K562 (cell line): ENCODE data around the gene C7orf25. TPM values are rescaled to one million over a fixed set of nuclear protein-coding genes. Genes with fewer than 3 reads are reported as not detected.

Source experiments
- CHCHD3 ChIP-seq: fragments of 250-450 bp; sonication (Bioruptor Pico); IDR thresholded peaks from 2 replicates; pipeline ENCODE4 v2.1.2; 2022; ENCODE audit warnings: mild to moderate bottlenecking
- CXXC5 ChIP-seq: fragments of 250-450 bp; sonication (Bioruptor Pico); IDR thresholded peaks from 2 replicates; pipeline ENCODE4 v1.8.0; 2022; ENCODE audit warnings: inconsistent platforms, mild to moderate bottlenecking, moderate library complexity
- EWSR1 ChIP-seq: fragments of 450-650 bp; IDR thresholded peaks from 2 replicates; pipeline ENCODE4 v1.6.1; 2018; ENCODE audit warnings: borderline replicate concordance, mild to moderate bottlenecking, low read depth, moderate library complexity; ENCODE audit not compliant: partially characterized antibody
- HDAC2 ChIP-seq: fragments of 450-650 bp; IDR thresholded peaks from 2 replicates; pipeline ENCODE4 v1.6.1; 2016; ENCODE audit warnings: mild to moderate bottlenecking
- MCM5 ChIP-seq: fragments of 450-650 bp; IDR thresholded peaks from 2 replicates; pipeline ENCODE4 v1.6.1; 2016; ENCODE audit warnings: low read depth
- NUFIP1 ChIP-seq: fragments of 450-650 bp; IDR thresholded peaks from 2 replicates; pipeline ENCODE4 v1.6.1; 2018; ENCODE audit not compliant: partially characterized antibody
- RFX1 ChIP-seq: fragments of 450-650 bp; IDR thresholded peaks from 2 replicates; pipeline ENCODE4 v1.6.1; 2016; ENCODE audit warnings: mild to moderate bottlenecking, moderate library complexity
- STAG1 ChIP-seq: sonication (generic); formaldehyde crosslinking; IDR thresholded peaks from 2 replicates; pipeline ENCODE4 v1.5.0; 2020; ENCODE audit warnings: missing genetic modification reagents, borderline replicate concordance
- TCF7L2 ChIP-seq: fragments of 150-350 bp; IDR thresholded peaks from 2 replicates; pipeline ENCODE4 v1.6.1; 2016; ENCODE audit warnings: low read depth, mild to moderate bottlenecking, low read length, moderate library complexity
- ZNF124 ChIP-seq: sonication (generic); formaldehyde crosslinking; IDR thresholded peaks from 2 replicates; pipeline ENCODE4 v1.8.1; 2022; ENCODE audit warnings: missing genetic modification reagents
- ZNF217 ChIP-seq: sonication (generic); formaldehyde crosslinking; IDR thresholded peaks from 2 replicates; pipeline ENCODE4 v1.8.0; 2022; ENCODE audit warnings: mild to moderate bottlenecking, missing genetic modification reagents
- ZNF507 ChIP-seq: conservative IDR thresholded peaks from 2 replicates; pipeline ENCODE4 v1.6.1; 2017; ENCODE audit warnings: missing genetic modification characterization, missing compliant biosample characterization
- polyA plus RNA-seq, 8 experiments: library from polyadenylated mRNA; depleted of rRNA in 4 of 8; stranded (reverse) in 5 of 8; unstranded in 3 of 8; fragments of >200 nt; fragmentation: Nextera tagmentation in 2 of 8; fragmentation: Illumina TruSeq in 1 of 8; extraction: Ambion mirVana in 2 of 8; extraction: Trizol in 1 of 8; gene quantifications; 2 replicates each; pipeline versions ENCODE4 v1.2.1 to v1.2.3, GENCODE V29; 2011 to 2014; ENCODE audit warnings: inconsistent platforms in 1 of 8, missing spikeins in 1 of 8
- total RNA-seq, 7 experiments: library from RNA; depleted of rRNA in 6 of 7; stranded (reverse); fragments of >200 nt in 6 of 7; fragmentation: Illumina TruSeq in 2 of 7; extraction: Trizol in 2 of 7; gene quantifications; 2 replicates each; pipeline versions ENCODE4 v1.2.1 to v1.2.3, GENCODE V29; 2011 to 2021; ENCODE audit warnings: low replicate concordance in 1 of 7
- TF ChIP-seq, protein P1 (sequence below): fragments of 450-650 bp; IDR thresholded peaks from 2 replicates; pipeline ENCODE4 v1.6.1; 2016; ENCODE audit warnings: low read depth
- TF ChIP-seq, protein P2 (sequence below), 2 experiments: fragments of 450-650 bp in 1 of 2; sonication (generic) in 1 of 2; formaldehyde crosslinking; conservative IDR thresholded peaks; 2 replicates each; pipeline versions ENCODE4 v1.4.0 to v1.8.1; 2020 to 2022; ENCODE audit warnings: mild to moderate bottlenecking in 1 of 2, missing genetic modification reagents in 1 of 2
- TF ChIP-seq, protein P3 (sequence below): fragments of 450-650 bp; conservative IDR thresholded peaks from 2 replicates; pipeline ENCODE4 v1.6.1; 2016; ENCODE audit warnings: missing genetic modification characterization, low read depth, mild to moderate bottlenecking, control low read depth, missing compliant biosample characterization
- TF ChIP-seq, protein P4 (sequence below): fragments of 450-650 bp; IDR thresholded peaks from 2 replicates; pipeline ENCODE4 v1.7.0; 2016; ENCODE audit warnings: borderline replicate concordance

The C7orf25 gene
- total and polyA plus RNA-seq, 9 of the 15 experiments (the other 6 are each of a cell fraction or from before 2014, with no cell fraction given), result 1.2 to 4.7 (median 1.9) TPM

DNA sequence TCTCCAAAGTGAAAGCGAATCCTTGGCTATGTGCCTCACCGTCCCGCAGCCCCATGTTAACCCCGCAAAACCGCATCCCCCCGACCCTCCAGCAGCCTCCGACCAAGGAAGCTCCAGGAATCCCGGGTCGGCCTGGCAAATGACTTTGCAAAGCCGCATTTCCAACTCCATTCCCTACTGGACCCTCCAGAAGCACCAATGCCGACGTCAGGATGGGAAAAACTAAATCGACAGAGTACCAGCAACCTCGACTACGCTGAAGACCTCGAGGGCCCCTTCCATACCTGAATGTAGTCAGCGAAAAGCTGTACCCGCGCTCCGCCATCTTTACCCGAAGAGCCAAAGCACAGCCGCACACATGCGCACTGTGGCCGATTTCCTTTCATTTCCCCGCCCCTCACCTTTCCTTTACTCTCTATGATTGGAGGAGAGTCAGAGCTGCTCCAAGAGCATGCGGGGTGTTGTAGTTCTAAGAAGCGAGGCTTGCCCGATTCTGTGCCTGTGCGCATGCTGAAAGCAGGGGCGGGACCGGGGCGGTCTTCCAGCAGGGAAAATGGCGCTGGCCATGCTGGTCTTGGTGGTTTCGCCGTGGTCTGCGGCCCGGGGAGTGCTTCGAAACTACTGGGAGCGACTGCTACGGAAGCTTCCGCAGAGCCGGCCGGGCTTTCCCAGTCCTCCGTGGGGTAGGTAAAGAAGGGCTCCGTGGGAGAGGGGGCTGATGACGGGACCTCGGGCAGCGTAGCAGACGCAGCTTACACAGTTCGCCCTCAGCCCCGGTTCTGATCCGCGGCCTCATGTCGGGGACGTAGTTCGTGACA, 20.2 kb upstream of the C7orf25 start, which contains the start of the genes MRPL32 and PSMA2 (continued):
- TF ChIP-seq, protein P1, sequence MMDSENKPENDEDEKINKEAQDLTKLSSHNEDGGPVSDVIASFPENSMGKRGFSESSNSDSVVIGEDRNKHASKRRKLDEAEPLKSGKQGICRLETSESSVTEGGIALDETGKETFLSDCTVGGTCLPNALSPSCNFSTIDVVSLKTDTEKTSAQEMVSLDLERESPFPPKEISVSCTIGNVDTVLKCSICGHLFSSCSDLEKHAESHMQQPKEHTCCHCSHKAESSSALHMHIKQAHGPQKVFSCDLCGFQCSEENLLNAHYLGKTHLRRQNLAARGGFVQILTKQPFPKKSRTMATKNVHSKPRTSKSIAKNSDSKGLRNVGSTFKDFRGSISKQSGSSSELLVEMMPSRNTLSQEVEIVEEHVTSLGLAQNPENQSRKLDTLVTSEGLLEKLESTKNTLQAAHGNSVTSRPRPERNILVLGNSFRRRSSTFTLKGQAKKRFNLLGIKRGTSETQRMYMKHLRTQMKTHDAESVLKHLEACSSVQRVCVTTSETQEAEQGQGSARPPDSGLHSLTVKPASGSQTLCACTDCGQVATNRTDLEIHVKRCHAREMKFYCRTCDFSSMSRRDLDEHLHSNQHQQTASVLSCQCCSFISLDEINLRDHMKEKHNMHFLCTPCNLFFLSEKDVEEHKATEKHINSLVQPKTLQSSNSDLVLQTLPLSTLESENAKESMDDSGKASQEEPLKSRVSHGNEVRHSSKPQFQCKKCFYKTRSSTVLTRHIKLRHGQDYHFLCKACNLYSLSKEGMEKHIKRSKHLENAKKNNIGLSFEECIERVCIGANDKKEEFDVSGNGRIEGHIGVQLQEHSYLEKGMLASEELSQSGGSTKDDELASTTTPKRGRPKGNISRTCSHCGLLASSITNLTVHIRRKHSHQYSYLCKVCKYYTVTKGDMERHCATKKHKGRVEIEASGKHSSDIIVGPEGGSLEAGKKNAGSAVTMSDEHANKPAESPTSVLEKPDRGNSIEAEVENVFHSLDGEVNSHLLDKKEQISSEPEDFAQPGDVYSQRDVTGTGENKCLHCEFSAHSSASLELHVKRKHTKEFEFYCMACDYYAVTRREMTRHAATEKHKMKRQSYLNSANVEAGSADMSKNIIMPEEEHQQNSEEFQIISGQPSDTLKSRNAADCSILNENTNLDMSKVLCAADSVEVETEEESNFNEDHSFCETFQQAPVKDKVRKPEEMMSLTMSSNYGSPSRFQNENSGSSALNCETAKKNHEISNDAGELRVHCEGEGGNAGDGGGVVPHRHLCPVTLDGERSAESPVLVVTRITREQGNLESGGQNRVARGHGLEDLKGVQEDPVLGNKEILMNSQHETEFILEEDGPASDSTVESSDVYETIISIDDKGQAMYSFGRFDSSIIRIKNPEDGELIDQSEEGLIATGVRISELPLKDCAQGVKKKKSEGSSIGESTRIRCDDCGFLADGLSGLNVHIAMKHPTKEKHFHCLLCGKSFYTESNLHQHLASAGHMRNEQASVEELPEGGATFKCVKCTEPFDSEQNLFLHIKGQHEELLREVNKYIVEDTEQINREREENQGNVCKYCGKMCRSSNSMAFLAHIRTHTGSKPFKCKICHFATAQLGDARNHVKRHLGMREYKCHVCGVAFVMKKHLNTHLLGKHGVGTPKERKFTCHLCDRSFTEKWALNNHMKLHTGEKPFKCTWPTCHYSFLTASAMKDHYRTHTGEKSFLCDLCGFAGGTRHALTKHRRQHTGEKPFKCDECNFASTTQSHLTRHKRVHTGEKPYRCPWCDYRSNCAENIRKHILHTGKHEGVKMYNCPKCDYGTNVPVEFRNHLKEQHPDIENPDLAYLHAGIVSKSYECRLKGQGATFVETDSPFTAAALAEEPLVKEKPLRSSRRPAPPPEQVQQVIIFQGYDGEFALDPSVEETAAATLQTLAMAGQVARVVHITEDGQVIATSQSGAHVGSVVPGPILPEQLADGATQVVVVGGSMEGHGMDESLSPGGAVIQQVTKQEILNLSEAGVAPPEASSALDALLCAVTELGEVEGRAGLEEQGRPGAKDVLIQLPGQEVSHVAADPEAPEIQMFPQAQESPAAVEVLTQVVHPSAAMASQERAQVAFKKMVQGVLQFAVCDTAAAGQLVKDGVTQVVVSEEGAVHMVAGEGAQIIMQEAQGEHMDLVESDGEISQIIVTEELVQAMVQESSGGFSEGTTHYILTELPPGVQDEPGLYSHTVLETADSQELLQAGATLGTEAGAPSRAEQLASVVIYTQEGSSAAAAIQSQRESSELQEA, result no peak
- TF ChIP-seq TCF7L2 (no peak), NUFIP1 (no peak), ZNF217 (CRISPR knock-in tag) (no peak), MCM5 (no peak), CHCHD3 (CRISPR knock-in tag) (no peak), RFX1 (no peak), STAG1 (CRISPR knock-in tag) (no peak), EWSR1 (no peak), ZNF124 (CRISPR knock-in tag) (no peak), ZNF507 (tag) (no peak), HDAC2 (peak; percentile 65; the same call in 1 of the 2 replicates), CXXC5 (CRISPR knock-in tag) (peak; percentile 40)
- TF ChIP-seq, protein P2, sequence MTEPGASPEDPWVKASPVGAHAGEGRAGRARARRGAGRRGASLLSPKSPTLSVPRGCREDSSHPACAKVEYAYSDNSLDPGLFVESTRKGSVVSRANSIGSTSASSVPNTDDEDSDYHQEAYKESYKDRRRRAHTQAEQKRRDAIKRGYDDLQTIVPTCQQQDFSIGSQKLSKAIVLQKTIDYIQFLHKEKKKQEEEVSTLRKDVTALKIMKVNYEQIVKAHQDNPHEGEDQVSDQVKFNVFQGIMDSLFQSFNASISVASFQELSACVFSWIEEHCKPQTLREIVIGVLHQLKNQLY (CRISPR knock-in tag; conservative IDR thresholded peaks at IDR 0.05), result no peak
- TF ChIP-seq, protein P3, sequence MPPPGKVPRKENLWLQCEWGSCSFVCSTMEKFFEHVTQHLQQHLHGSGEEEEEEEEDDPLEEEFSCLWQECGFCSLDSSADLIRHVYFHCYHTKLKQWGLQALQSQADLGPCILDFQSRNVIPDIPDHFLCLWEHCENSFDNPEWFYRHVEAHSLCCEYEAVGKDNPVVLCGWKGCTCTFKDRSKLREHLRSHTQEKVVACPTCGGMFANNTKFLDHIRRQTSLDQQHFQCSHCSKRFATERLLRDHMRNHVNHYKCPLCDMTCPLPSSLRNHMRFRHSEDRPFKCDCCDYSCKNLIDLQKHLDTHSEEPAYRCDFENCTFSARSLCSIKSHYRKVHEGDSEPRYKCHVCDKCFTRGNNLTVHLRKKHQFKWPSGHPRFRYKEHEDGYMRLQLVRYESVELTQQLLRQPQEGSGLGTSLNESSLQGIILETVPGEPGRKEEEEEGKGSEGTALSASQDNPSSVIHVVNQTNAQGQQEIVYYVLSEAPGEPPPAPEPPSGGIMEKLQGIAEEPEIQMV (tag), result no peak
- TF ChIP-seq, protein P4, sequence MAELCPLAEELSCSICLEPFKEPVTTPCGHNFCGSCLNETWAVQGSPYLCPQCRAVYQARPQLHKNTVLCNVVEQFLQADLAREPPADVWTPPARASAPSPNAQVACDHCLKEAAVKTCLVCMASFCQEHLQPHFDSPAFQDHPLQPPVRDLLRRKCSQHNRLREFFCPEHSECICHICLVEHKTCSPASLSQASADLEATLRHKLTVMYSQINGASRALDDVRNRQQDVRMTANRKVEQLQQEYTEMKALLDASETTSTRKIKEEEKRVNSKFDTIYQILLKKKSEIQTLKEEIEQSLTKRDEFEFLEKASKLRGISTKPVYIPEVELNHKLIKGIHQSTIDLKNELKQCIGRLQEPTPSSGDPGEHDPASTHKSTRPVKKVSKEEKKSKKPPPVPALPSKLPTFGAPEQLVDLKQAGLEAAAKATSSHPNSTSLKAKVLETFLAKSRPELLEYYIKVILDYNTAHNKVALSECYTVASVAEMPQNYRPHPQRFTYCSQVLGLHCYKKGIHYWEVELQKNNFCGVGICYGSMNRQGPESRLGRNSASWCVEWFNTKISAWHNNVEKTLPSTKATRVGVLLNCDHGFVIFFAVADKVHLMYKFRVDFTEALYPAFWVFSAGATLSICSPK, result no peak
